Dermis microvascular lymphatic vessel endothelial cell (primary cell): ENCODE data around the gene SEPSECS. TPM values are rescaled to one million over a fixed set of nuclear protein-coding genes. Genes with fewer than 3 reads are reported as not detected.

Experiments used
- DNase-seq, 2 donors: peaks; one replicate each; pipeline versions ENCODE4 v3.0.0 to v3.0.0-alpha.2; 2010; ENCODE audit warnings: low read depth in 2 of 2
- total RNA-seq: library from RNA; depleted of rRNA; stranded (reverse); fragments of >200 nt; gene quantifications from 2 replicates; pipeline ENCODE4 v1.2.1, GENCODE V29; 2014

SEPSECS gene
- total RNA-seq, 1 donor from 2014 or later, result 6.7 TPM

- DNase-seq, result no peak
Measured at GRCh38 chr4:25110527-25111329, 49.5 kb downstream of the SEPSECS start.

GRCh38 chr4:25109511-25109910 is 50.7 kb downstream of the SEPSECS start:
- no peak for DNase-seq

GRCh38 chr4:25108556-25108955 is 51.7 kb downstream of the SEPSECS start:
- DNase-seq, result no peak

- no peak for DNase-seq
Measured at GRCh38 chr4:25107827-25108516, 52.3 kb downstream of the SEPSECS start.

GRCh38 chr4:25106363-25107151 is 53.7 kb downstream of the SEPSECS start:
- DNase-seq, result no peak

- DNase-seq, result no peak
Measured at GRCh38 chr4:25104591-25104990, 55.7 kb downstream of the SEPSECS start.

GRCh38 chr4:25103418-25103817 is 56.8 kb downstream of the SEPSECS start:
- DNase-seq, result no peak

- no peak for DNase-seq
Measured at GRCh38 chr4:25101836-25102235, 58.4 kb downstream of the SEPSECS start.

GRCh38 chr4:25100710-25101109 is 59.5 kb downstream of the SEPSECS start:
- no peak for DNase-seq

GRCh38 chr4:25100021-25100555 is 60.2 kb downstream of the SEPSECS start:
- no peak for DNase-seq

- DNase-seq, result peak in 1 of 2 donors; percentile 72
Measured at GRCh38 chr4:25098964-25099891, 61.0 kb downstream of the SEPSECS start.

GRCh38 chr4:25096981-25097443 is 63.2 kb downstream of the SEPSECS start:
- no peak for DNase-seq

- no peak for DNase-seq
Measured at GRCh38 chr4:25096251-25096980, 63.8 kb downstream of the SEPSECS start.

- no peak for DNase-seq
Measured at GRCh38 chr4:25095837-25096236, 64.4 kb downstream of the SEPSECS start.

- DNase-seq, result no peak
Measured at GRCh38 chr4:25092139-25092538, 68.1 kb downstream of the SEPSECS start.

GRCh38 chr4:25090516-25090915 is 69.7 kb downstream of the SEPSECS start:
- no peak for DNase-seq

- DNase-seq, result no peak
Measured at GRCh38 chr4:25089051-25089763, 71.0 kb downstream of the SEPSECS start.

- DNase-seq, result no peak
Measured at GRCh38 chr4:25088093-25088952, 71.9 kb downstream of the SEPSECS start.
